Left ventricle myocardium inferior (tissue), 1 donor: ENCODE measurements around the gene ZNF221. TPM values are rescaled to one million over a fixed set of nuclear protein-coding genes. Genes with fewer than 3 reads are reported as not detected.
"Not testable (repeated sequence)": the region's sequence is repeated elsewhere in the genome, so short reads cannot be mapped to it uniquely, and the experiment has no call there.

Source experiments
- DNase-seq: peaks from one replicate; pipeline ENCODE4 v3.0.0-alpha.2; 2020
- H3K27ac ChIP-seq: fragments of 200-600 bp; replicated peaks from 2 replicates; pipeline ENCODE4 v1.8.0; 2021
- H3K27me3 ChIP-seq: fragments of 200-600 bp; 2 replicates; pipeline ENCODE4 v1.8.0; 2021; ENCODE audit warnings: low read depth
- H3K36me3 ChIP-seq: fragments of 200-600 bp; 2 replicates; pipeline ENCODE4 v1.8.0; 2021
- H3K4me1 ChIP-seq: fragments of 200-600 bp; 2 replicates; pipeline ENCODE4 v1.8.0; 2021
- H3K4me3 ChIP-seq: fragments of 200-600 bp; 2 replicates; pipeline ENCODE4 v1.8.0; 2021; ENCODE audit warnings: mild to moderate bottlenecking, moderate library complexity
- H3K9me3 ChIP-seq: fragments of 200-600 bp; replicated peaks from 2 replicates; pipeline ENCODE4 v1.8.0; 2021
- CTCF ChIP-seq: fragments of 200-600 bp; IDR thresholded peaks from 2 replicates; pipeline ENCODE4 v1.8.0; 2021; ENCODE audit warnings: antibody characterized with exemption, mild to moderate bottlenecking, borderline replicate concordance
- intact Hi-C: fragments of 100-400 bp; cut with micrococcal nuclease; formaldehyde crosslinking; loops from one replicate; pipeline ENCODE4 v1.11.0; 2022
- total RNA-seq: library from RNA; stranded (reverse); fragmentation: NEBNext Ultra II Directional; extraction: Animal tissue kit (Norgen Biotek cat#: 25700); gene quantifications from one replicate; pipeline ENCODE4 v1.2.1, GENCODE V29; 2021
- donor health status: DM: no; HTN: yes; CAD: no; lungs with severe emphysema.

Gene ZNF221
- total RNA-seq, 1 donor from 2014 or later, result 3.7 TPM

GRCh38 chr19:43941209-43941608 lies 9.8 kb upstream of the ZNF221 start:
- TF ChIP-seq CTCF, result no peak
- intact Hi-C loops, result no loop called here
- Histone ChIP-seq H3K27ac (no peak overlapping the region), H3K27me3 (no peaks in the 10 kb centered on the region), H3K36me3 (no peaks in the 10 kb centered on the region), H3K9me3 (no peaks in the 10 kb centered on the region), H3K4me1 (no peaks in the 10 kb centered on the region), H3K4me3 (no peak overlapping the region)
- DNase-seq, result no peak

- H3K4me1 ChIP-seq, H3K27ac ChIP-seq, DNase-seq, intact Hi-C loops, H3K4me3 ChIP-seq, H3K36me3 ChIP-seq, H3K27me3 ChIP-seq: not testable (repeated sequence)
- H3K9me3 ChIP-seq, result peaks cover 32% of the 10 kb centered on the region
These were observed 3.6 kb upstream of the ZNF221 start for GRCh38 chr19:43947412-43947811.

- H3K4me1 ChIP-seq, intact Hi-C loops, H3K27ac ChIP-seq, H3K27me3 ChIP-seq, DNase-seq, H3K4me3 ChIP-seq: not testable (repeated sequence)
- peaks cover 17% of the 10 kb centered on the region for H3K36me3 ChIP-seq
- peaks cover 53% of the 10 kb centered on the region for H3K9me3 ChIP-seq
These were observed 1.2 kb upstream of the ZNF221 start for GRCh38 chr19:43949803-43950202.

GRCh38 chr19:43956827-43957226 lies 5.8 kb downstream of the ZNF221 start:
- Histone ChIP-seq H3K27ac (no peak overlapping the region), H3K4me3 (no peak overlapping the region), H3K27me3 (no peaks in the 10 kb centered on the region), H3K4me1 (no peaks in the 10 kb centered on the region), H3K36me3 (peaks cover 74% of the 10 kb centered on the region), H3K9me3 (peaks cover 91% of the 10 kb centered on the region)
- intact Hi-C loops, result no loop called here
- TF ChIP-seq CTCF, result no peak
- DNase-seq, result no peak

- DNase-seq, result no peak
- no peaks in the 10 kb centered on the region for H3K27me3 ChIP-seq
- H3K4me3 ChIP-seq, result no peak overlapping the region
- no peak for TF ChIP-seq CTCF
- peaks cover 85% of the 10 kb centered on the region for H3K36me3 ChIP-seq
- no peaks in the 10 kb centered on the region for H3K4me1 ChIP-seq
- no peak overlapping the region for H3K27ac ChIP-seq
- H3K9me3 ChIP-seq, result peaks cover 100% of the 10 kb centered on the region
- intact Hi-C loops, result no loop called here
These were observed 6.9 kb downstream of the ZNF221 start for GRCh38 chr19:43957891-43958290.

GRCh38 chr19:43960411-43960810 lies 9.4 kb downstream of the ZNF221 start:
- Histone ChIP-seq H3K4me3 (no peak overlapping the region), H3K4me1 (no peaks in the 10 kb centered on the region), H3K27me3 (no peaks in the 10 kb centered on the region), H3K36me3 (peaks cover 87% of the 10 kb centered on the region), H3K27ac (no peak overlapping the region), H3K9me3 (peaks cover 100% of the 10 kb centered on the region)
- no peak for DNase-seq
- TF ChIP-seq CTCF, result no peak
- intact Hi-C loops, result no loop called here
